VCaP (cell line): Measurements from ENCODE around the gene HSPB1.

Experiments
- H3K27ac ChIP-seq: fragments of 450-650 bp; 2 replicates; pipeline ENCODE4 v1.5.1; 2017
- TF ChIP-seq, protein P1 (sequence below): fragments of 450-650 bp; conservative IDR thresholded peaks from 2 replicates; pipeline ENCODE4 v1.5.1; 2017; ENCODE audit warnings: mild to moderate bottlenecking, moderate library complexity

HSPB1 gene

DNA sequence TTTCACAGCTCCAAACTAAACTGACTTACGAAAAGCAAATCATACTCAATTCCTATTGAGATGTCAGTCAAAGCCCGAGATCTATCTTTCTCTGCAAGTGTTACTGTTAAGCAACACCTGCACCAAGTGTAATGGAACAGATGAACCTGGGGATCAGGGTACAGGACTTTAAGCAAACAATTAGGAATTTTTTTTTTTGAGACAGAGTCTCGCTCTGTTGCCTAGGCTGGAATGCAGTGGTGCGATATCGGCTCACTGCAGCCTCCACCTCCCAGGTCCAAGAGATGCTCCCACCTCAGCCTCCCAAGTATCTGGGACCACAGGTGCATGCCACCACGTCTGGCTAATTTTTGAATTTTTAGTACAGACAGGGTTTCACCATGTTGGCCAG, 41.5 kb downstream of the HSPB1 start:
- H3K27ac ChIP-seq = no peak overlapping the region
- TF ChIP-seq, protein P1, sequence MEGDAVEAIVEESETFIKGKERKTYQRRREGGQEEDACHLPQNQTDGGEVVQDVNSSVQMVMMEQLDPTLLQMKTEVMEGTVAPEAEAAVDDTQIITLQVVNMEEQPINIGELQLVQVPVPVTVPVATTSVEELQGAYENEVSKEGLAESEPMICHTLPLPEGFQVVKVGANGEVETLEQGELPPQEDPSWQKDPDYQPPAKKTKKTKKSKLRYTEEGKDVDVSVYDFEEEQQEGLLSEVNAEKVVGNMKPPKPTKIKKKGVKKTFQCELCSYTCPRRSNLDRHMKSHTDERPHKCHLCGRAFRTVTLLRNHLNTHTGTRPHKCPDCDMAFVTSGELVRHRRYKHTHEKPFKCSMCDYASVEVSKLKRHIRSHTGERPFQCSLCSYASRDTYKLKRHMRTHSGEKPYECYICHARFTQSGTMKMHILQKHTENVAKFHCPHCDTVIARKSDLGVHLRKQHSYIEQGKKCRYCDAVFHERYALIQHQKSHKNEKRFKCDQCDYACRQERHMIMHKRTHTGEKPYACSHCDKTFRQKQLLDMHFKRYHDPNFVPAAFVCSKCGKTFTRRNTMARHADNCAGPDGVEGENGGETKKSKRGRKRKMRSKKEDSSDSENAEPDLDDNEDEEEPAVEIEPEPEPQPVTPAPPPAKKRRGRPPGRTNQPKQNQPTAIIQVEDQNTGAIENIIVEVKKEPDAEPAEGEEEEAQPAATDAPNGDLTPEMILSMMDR = no peak

GRCh38 chr7:76346097-76346496, 43.6 kb downstream of the HSPB1 start:
- TF ChIP-seq, protein P1 = no peak
- H3K27ac ChIP-seq = no peak overlapping the region

- H3K27ac ChIP-seq = no peak overlapping the region
Observed at GRCh38 chr7:76346778-76347177, 44.3 kb downstream of the HSPB1 start.

GRCh38 chr7:76347710-76348109, 45.2 kb downstream of the HSPB1 start:
- TF ChIP-seq, protein P1 = no peak

More at GRCh38 chr7:76346778-76347177, 44.3 kb downstream of the HSPB1 start:
- TF ChIP-seq, protein P1 = no peak

DNA sequence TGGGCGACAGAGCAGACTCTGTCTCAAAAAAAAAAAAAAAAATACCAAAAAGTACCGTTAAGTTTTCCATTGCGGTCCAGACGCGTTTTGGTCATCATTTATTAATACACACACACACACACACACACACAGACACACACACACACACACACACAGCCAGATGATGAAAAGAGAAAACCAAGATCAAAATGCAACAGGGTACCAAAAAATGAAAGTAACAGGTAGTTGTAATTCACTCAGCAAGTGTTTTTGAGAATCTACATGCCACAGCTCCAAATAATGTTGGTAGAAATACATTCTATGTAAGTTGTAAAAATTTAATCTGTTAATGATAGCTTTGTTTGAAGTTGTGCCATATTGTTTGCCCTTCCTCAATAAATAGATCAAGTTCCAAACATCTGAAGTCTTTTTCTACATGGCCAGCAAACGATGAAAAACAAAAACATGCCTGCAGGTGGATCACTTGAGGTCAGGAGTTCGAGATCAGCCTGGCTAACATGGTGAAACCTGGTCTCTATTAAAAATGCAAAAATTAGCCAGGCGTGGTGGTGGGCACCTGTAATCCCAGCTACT, 46.9 kb downstream of the HSPB1 start:
- TF ChIP-seq, protein P1 = no peak
- peak overlapping the region; percentile 59 for H3K27ac ChIP-seq

More at GRCh38 chr7:76347710-76348109, 45.2 kb downstream of the HSPB1 start:
- no peak overlapping the region for H3K27ac ChIP-seq

GRCh38 chr7:76351372-76351771, 48.9 kb downstream of the HSPB1 start:
- H3K27ac ChIP-seq = no peak overlapping the region
- TF ChIP-seq, protein P1 = no peak

GRCh38 chr7:76352193-76352592, 49.7 kb downstream of the HSPB1 start:
- TF ChIP-seq, protein P1 = no peak
- no peak overlapping the region for H3K27ac ChIP-seq
